ENCODE results near the gene SHANK3.

SHANK3 gene

GRCh38 chr22:50711446-50712340, 39.1 kb downstream of the SHANK3 start:
- no peak for DNase-seq

- peak in 2 of 51 donors; percentile 26 to 37 for DNase-seq
Measured at GRCh38 chr22:50712341-50713007, 39.9 kb downstream of the SHANK3 start.

GRCh38 chr22:50713008-50713385, 40.4 kb downstream of the SHANK3 start:
- peak in 1 of 51 donors; percentile 63 for DNase-seq

- DNase-seq = peak in 44 of 51 donors; percentile 19 to 94 (median 72)
Measured at GRCh38 chr22:50713571-50714056, 41.0 kb downstream of the SHANK3 start.

DNA sequence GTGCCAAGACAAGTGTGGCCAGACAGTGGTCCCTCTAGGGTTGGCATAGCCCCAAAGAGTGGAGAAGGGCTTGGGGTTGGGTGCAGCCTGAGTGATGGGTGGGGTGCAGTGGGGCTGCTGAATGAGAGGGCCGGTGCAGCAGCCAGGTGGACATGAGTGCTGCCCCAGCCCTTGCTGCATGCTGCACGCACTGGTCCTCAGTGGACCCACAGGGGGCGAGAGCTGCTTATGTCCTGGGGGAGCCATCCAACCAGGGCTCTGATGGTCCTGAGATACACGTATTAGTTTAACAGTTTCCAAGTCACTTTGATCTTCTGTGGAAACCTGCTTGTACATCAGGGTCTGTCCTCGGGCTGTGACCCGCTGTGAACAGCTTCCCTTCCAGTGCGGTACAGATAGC, 41.5 kb downstream of the SHANK3 start:
- DNase-seq = no peak

GRCh38 chr22:50714631-50715179, 42.1 kb downstream of the SHANK3 start:
- no peak for DNase-seq

DNA sequence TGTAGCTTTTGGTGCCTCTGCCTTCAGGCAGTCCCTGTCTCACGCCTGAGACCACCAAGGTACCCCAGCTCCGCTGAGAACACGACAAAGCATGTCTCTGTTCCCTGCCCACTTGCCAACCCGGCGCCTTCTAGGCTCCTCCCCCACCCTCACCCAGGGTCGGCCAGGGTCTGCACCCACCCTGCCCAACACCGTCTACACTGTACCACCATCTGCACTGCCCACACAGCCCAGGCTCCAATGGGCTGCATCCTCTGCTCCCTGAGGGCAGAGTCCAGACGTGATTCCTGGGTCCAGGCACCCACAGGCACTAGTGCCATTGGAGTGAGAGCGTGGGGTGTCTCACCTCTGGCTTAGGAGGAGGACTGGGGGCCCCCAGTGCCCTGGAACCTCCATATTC, 42.6 kb downstream of the SHANK3 start:
- no peak for DNase-seq

DNA sequence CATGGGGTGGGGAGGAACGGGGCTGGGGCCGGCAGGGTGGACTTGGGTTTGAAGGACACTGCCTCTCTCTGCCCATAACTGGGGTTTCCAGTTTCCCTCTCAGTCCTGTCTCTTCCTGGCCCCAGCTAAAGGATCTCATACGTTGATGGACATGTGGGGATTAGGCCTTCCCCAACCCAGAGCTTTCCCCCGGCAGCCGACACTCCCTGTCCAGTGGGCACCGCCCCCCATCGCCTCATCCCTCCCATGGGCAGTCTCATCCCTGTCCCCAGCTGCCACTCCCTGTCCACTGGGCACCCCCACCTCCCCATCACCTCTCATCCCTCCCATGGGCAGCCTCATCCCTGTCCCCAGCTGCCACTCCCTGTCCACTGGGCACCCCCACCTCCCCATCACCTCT, 43.2 kb downstream of the SHANK3 start:
- no peak for DNase-seq

DNA sequence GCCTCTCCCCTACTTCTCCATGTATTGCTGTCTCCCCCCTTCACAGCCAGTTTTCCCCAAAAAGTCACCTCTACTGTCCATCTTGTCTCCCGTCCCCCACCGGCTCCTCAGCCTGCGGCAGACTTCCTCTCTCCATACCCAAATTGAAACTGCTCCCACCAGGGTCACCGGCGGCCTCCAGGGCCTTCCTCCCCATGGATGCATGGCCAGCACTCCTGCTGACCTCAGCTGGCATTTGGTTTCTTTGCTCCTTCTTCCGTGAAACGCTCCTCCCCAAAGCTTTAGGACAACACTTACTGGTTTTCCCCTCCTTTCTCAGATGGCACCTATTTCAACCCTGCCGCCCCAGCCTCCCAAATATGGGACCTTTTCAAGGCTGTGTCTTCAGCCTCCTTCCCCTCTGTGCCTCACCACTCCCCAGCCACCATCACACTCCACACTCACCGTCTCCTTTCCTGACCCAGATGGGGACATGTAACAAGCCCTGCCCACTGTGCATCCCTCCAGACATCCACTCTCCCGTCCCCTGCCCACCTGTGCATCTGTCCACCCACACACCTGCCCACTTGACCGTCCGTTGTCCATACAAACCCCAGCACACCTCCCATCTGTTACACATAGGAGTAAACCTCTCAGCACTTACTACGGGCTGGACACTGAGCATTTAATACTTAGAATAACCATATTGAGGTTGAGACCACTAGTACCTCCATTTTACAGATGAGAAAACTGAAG, 43.8 kb downstream of the SHANK3 start:
- DNase-seq = no peak

GRCh38 chr22:50717709-50718351, 45.2 kb downstream of the SHANK3 start:
- peak in 6 of 51 donors; percentile 10 to 48 (median 27) for DNase-seq

- no peak for DNase-seq
Measured at GRCh38 chr22:50718352-50718709, 45.7 kb downstream of the SHANK3 start.

DNA sequence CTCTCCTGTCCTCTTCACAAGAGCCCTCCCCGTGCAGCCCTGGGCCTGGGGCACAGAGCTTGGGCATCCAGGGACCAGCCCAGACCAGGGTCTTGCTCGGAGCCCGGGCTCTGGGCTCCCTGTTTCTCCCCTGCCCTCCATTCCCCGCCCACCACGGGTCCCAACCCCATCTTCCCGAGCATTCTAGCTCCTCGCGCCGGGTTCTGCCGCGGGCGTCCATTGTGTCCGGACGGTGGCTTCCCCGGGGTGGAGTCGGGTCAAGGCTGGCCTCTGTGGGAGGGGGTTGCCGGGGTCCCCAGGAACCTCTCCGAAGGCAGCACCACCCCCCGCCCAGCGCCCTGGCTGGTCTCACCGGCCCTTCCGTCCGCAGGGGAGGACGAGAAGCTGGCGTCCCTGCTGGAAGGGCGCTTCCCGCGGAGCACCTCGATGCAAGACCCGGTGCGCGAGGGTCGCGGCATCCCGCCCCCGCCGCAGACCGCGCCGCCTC, 47.2 kb downstream of the SHANK3 start:
- DNase-seq = no peak

- DNase-seq = no peak
Measured at GRCh38 chr22:50720301-50721256, 48.0 kb downstream of the SHANK3 start.

DNA sequence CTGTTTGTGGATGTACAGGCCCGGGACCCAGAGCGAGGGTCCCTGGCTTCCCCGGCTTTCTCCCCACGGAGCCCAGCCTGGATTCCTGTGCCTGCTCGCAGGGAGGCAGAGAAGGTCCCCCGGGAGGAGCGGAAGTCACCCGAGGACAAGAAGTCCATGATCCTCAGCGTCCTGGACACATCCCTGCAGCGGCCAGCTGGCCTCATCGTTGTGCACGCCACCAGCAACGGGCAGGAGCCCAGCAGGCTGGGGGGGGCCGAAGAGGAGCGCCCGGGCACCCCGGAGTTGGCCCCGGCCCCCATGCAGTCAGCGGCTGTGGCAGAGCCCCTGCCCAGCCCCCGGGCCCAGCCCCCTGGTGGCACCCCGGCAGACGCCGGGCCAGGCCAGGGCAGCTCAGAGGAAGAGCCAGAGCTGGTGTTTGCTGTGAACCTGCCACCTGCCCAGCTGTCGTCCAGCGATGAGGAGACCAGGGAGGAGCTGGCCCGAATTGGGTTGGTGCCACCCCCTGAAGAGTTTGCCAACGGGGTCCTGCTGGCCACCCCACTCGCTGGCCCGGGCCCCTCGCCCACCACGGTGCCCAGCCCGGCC, 48.7 kb downstream of the SHANK3 start:
- DNase-seq = no peak

DNA sequence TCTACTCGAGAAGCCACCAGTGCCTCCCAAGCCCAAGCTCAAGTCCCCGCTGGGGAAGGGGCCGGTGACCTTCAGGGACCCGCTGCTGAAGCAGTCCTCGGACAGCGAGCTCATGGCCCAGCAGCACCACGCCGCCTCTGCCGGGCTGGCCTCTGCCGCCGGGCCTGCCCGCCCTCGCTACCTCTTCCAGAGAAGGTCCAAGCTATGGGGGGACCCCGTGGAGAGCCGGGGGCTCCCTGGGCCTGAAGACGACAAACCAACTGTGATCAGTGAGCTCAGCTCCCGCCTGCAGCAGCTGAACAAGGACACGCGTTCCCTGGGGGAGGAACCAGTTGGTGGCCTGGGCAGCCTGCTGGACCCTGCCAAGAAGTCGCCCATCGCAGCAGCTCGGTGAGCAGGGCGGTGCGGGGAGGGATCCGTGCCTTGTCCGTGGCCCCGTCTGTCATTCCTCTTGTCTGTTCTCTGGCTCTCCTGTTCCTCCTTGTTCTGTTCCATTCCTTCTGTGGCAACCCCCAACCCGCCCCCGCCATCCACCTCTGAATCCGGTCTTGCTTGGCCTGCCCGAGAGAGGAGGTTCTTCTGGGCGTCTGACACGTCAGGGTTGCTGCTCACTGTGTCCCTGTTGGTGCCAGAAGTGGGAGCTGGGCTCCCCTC, 49.6 kb downstream of the SHANK3 start:
- DNase-seq = peak in 1 of 51 donors; percentile 33
